ENCODE data around the gene FGF6. TPM values are rescaled to one million over a fixed set of nuclear protein-coding genes. Genes with fewer than 3 reads are reported as not detected.

Gene FGF6
- total RNA-seq, 6 experiments from 2014 or later = not detected

- Mint-ChIP-seq H3K9me3 (no peaks in the 10 kb centered on the region), H3K4me3 (no peak overlapping the region), H3K36me3 (ENCODE audit: low read depth) (no peaks in the 10 kb centered on the region), H3K4me1 (ENCODE audit: low read depth) (no peaks in the 10 kb centered on the region), H3K27me3 (ENCODE audit: insufficient read depth) (peaks cover 25% of the 10 kb centered on the region), H3K27ac (no peak overlapping the region)
- TF ChIP-seq CTCF (IDR thresholded peaks at IDR 0.05) = no peak
- no peak for DNase-seq
Observed at GRCh38 chr12:4388032-4388431, 57.6 kb downstream of the FGF6 start.

GRCh38 chr12:4387607-4388006 is 58.0 kb downstream of the FGF6 start:
- peaks cover 20% of the 10 kb centered on the region for H3K27me3 Mint-ChIP-seq (ENCODE audit: insufficient read depth)
- H3K36me3 Mint-ChIP-seq (ENCODE audit: low read depth) = no peaks in the 10 kb centered on the region
- DNase-seq = no peak
- no peak for TF ChIP-seq CTCF (IDR thresholded peaks at IDR 0.05)
- no peak overlapping the region for H3K4me3 Mint-ChIP-seq
- H3K9me3 Mint-ChIP-seq = no peaks in the 10 kb centered on the region
- no peaks in the 10 kb centered on the region for H3K4me1 Mint-ChIP-seq (ENCODE audit: low read depth)
- no peak overlapping the region for H3K27ac Mint-ChIP-seq

GRCh38 chr12:4386801-4387200 is 58.8 kb downstream of the FGF6 start:
- H3K4me1 Mint-ChIP-seq (ENCODE audit: low read depth) = no peaks in the 10 kb centered on the region
- H3K36me3 Mint-ChIP-seq (ENCODE audit: low read depth) = no peaks in the 10 kb centered on the region
- peaks cover 23% of the 10 kb centered on the region for H3K27me3 Mint-ChIP-seq (ENCODE audit: insufficient read depth)
- no peak overlapping the region for H3K27ac Mint-ChIP-seq
- no peak overlapping the region for H3K4me3 Mint-ChIP-seq
- no peak for TF ChIP-seq CTCF (IDR thresholded peaks at IDR 0.05)
- no peaks in the 10 kb centered on the region for H3K9me3 Mint-ChIP-seq
- DNase-seq = no peak

Other genes with a start within 250 kb of the FGF6 start
- 10 to 100 TPM in 4 of 6 experiments, 1 to 10 TPM in 2; 5.7 to 27.2 (median 24.5) TPM for gene CCND2, start 172.1 kb downstream of the FGF6 start, total RNA-seq (2021; fragmentation: NEBNext Ultra II Directional; extraction: Animal tissue kit (Norgen Biotek cat#: 25700))
- 10 to 100 TPM; 29.9 to 51.8 (median 41.8) TPM for gene TIGAR, start 124.6 kb downstream of the FGF6 start, total RNA-seq (2021; fragmentation: NEBNext Ultra II Directional; extraction: Animal tissue kit (Norgen Biotek cat#: 25700))
- not detected for gene FGF23, start 66.1 kb downstream of the FGF6 start, total RNA-seq (2021; fragmentation: NEBNext Ultra II Directional; extraction: Animal tissue kit (Norgen Biotek cat#: 25700))
- gene RAD51AP1, start 93.1 kb upstream of the FGF6 start, total RNA-seq (2021; fragmentation: NEBNext Ultra II Directional; extraction: Animal tissue kit (Norgen Biotek cat#: 25700)) = 10 to 100 TPM in 5 of 6 experiments, 1 to 10 TPM in 1; 9.3 to 20.2 (median 18.0) TPM
- gene DYRK4, start 116.4 kb upstream of the FGF6 start, total RNA-seq (2021; fragmentation: NEBNext Ultra II Directional; extraction: Animal tissue kit (Norgen Biotek cat#: 25700)) = 10 to 100 TPM; 35.4 to 47.0 (median 41.1) TPM
- gene AKAP3, start 203.2 kb upstream of the FGF6 start, total RNA-seq (2021; fragmentation: NEBNext Ultra II Directional; extraction: Animal tissue kit (Norgen Biotek cat#: 25700)) = under 1 TPM; 0.23 to 0.75 (median 0.42) TPM
- gene NDUFA9, start 203.3 kb upstream of the FGF6 start, total RNA-seq (2021; fragmentation: NEBNext Ultra II Directional; extraction: Animal tissue kit (Norgen Biotek cat#: 25700)) = 100 to 1,000 TPM in 2 of 6 experiments, 10 to 100 TPM in 4; 91.0 to 112 (median 97.4) TPM

Measured in HFFc6 (cell line).